Activated CD4-positive, alpha-beta T cell treated with anti-CD3 and anti-CD28 coated beads for 36 hours (primary cell): ENCODE measurements around the gene BTAF1. TPM values are rescaled to one million over a fixed set of nuclear protein-coding genes. Genes with fewer than 3 reads are reported as not detected.
A peak's percentile ranks its signal among the peaks of the same experiment; 100 is the strongest.

Source experiments
- ATAC-seq: fragments of 200-7000 bp; cut with Tn5 transposase; one replicate; pipeline ENCODE4 v1.10.0; 2021; ENCODE audit warnings: mild to moderate bottlenecking, moderate library complexity
- CTCF ChIA-PET: fragments of 350-600 bp; sonication (Branson Sonifier 250); formaldehyde crosslinking; loops from one replicate; lab custom pipeline; 2021; ENCODE audit warnings: antibody characterized with exemption; lab: Charles Lee
- POLR2A ChIA-PET: fragments of 350-600 bp; sonication (Branson Sonifier 250); formaldehyde crosslinking; loops from one replicate; lab custom pipeline; 2021; ENCODE audit warnings: antibody characterized with exemption, inconsistent platforms; lab: Charles Lee
- DNase-seq: peaks from one replicate; pipeline ENCODE4 v3.0.0-alpha.2; 2020
- H3K27ac Mint-ChIP-seq: one replicate; pipeline ENCODE4 v1.8.0; 2021; ENCODE audit warnings: mixed read lengths
- H3K27me3 Mint-ChIP-seq: one replicate; pipeline ENCODE4 v1.8.0; 2021; ENCODE audit warnings: mixed read lengths
- H3K36me3 Mint-ChIP-seq: one replicate; pipeline ENCODE4 v1.8.0; 2021; ENCODE audit warnings: low read depth, mixed read lengths
- H3K4me1 Mint-ChIP-seq: one replicate; pipeline ENCODE4 v1.8.0; 2021; ENCODE audit warnings: mixed read lengths
- H3K4me3 Mint-ChIP-seq: one replicate; pipeline ENCODE4 v1.8.0; 2021; ENCODE audit warnings: mild to moderate bottlenecking, moderate library complexity, mixed read lengths
- H3K9me3 Mint-ChIP-seq: one replicate; pipeline ENCODE4 v1.8.0; 2021; ENCODE audit warnings: low read depth, mixed read lengths
- intact Hi-C, 2 experiments: fragments of 100-400 bp; cut with DNase I in 1 of 2; cut with micrococcal nuclease in 1 of 2; formaldehyde crosslinking; loops; one replicate each; pipeline versions ENCODE4 v1.14.2 to v1.15.1; 2022 to 2024; cut with DNase I, micrococcal nuclease
- total RNA-seq, 2 experiments: library from RNA; stranded (reverse); gene quantifications; one replicate each; pipeline ENCODE4 v1.2.3, GENCODE V29; 2021

BTAF1 gene
- total RNA-seq, 2 experiments from 2014 or later, result 59.0 to 59.4 TPM

DNA sequence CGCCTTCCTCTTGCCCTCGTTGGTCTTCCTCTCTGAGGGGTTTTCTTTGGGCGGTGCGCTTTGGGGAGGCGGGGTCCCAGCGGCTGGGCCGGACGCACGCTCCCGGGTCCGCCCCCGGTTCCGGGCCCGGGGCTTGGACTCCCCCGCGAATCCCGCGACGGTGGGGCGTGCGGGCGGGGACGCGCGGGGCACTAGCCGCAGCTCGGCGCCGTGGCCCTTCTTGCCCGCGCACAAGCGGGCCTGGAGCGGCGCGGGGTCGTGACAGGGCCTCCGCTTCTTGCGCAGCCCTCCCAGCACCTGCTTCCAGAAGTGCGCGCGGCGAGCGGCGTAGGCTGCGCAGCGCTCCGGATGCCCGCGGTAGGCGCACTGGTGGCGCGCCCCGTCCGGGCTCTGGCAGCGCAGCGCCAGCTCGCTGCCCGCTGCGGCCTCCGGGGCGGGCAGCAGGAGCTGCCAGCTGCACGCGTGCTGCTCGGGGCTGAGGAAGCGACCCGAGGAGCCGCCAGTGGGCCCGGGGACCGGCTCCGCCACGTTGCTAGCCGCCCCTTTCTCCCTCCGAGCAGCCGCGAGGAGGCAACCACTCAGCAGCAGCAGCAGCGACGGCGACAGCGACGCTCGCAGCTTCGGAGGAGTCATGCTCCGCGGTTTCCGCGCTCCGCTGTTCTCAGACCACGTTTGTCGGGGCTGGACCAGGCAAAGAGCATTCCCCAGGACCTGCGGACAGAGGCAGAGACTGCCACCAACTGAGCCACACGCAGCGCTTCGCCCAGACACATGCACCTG lies 15.0 kb upstream of the BTAF1 start:
- Mint-ChIP-seq H3K4me3 (peak overlapping the region; percentile 87), H3K36me3 (peaks cover 4% of the 10 kb centered on the region), H3K9me3 (no peaks in the 10 kb centered on the region), H3K27ac (peak overlapping the region; percentile 82), H3K27me3 (peaks cover 5% of the 10 kb centered on the region), H3K4me1 (peaks cover 21% of the 10 kb centered on the region)
- intact Hi-C loops, result loop anchor here (1.0 to 10.0 kb wide), 8 partner anchors 15 to 1034 kb away; partner anchors contain the start of genes BTAF1 (in 2 of the 2), HECTD2 (in 2 of the 2), RPP30 (in 1 of the 2) and TNKS2 (in 1 of the 2)
- ATAC-seq, result peak; percentile 90
- ChIA-PET CTCF (interaction anchor here (0.6 to 1.9 kb wide), 18 partner anchors 9 to 382 kb away, joined by 3 to 13 read pairs (median 4); partner anchors contain the start of genes BTAF1, CPEB3, MARCHF5 and TNKS2), POLR2A (interaction anchor here (1.0 to 2.6 kb wide), 3 partner anchors 15 to 110 kb away, joined by 3 to 13 read pairs (median 3); partner anchors contain the start of genes BTAF1 and TNKS2)
- peak; percentile 87 for DNase-seq

DNA sequence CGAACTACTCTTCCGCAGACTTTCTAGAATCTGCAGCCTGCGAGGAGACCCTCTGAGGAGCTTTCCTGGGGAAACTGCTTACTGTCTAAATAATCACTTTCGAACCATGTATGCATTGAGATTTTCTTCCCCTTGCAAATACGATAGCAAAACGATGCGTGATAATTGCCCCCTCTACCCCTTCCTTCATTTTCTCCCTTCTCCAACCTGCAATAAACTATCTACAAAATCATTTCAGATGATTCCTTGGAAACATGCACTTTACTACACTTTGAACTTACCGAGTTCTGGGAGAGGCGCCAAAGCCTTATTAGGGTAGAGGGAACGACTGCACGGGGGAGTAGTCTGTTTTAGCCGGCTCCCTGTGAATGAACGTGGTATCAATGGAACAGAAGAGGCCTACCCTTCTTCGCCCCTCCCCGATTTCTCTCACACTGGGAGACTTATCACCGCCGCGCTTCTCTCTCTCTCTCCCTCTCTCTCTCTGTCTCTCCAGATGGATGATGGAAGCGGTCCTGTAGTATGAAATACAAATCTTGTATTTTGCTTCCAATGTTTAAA lies 14.4 kb upstream of the BTAF1 start, which contains the start of gene FGFBP3:
FGFBP3 (minus strand) TSS at position 370 of the 561 bp plus-strand sequence. CDS start 517 bp downstream, outside the sequence.
- DNase-seq (peak; percentile 66), ATAC-seq (peak; percentile 44)
- H3K4me3 Mint-ChIP-seq, result peak within 1 kb of the TSS; percentile 87
- H3K4me1 Mint-ChIP-seq, result peaks cover 21% of the 10 kb centered on the region
- CTCF ChIA-PET, result interaction anchor here (0.7 to 1.9 kb wide), 15 partner anchors 9 to 153 kb away, joined by 3 to 13 read pairs (median 4); partner anchors contain the start of genes BTAF1 and TNKS2
- peak within 1 kb of the TSS; percentile 58 for H3K27ac Mint-ChIP-seq
- intact Hi-C loops, result loop anchor here (2.0 to 10.0 kb wide), 5 partner anchors 50 to 1034 kb away; partner anchors contain the start of genes HECTD2 (in 1 of the 2) and RPP30 (in 1 of the 2)
- peaks cover 4% of the 10 kb centered on the region for H3K36me3 Mint-ChIP-seq
- peaks cover 5% of the 10 kb centered on the region for H3K27me3 Mint-ChIP-seq
- no peaks in the 10 kb centered on the region for H3K9me3 Mint-ChIP-seq
- POLR2A ChIA-PET, result interaction anchor here (1.0 to 2.6 kb wide), 3 partner anchors 15 to 111 kb away, joined by 3 to 13 read pairs (median 3); partner anchors contain the start of genes BTAF1 and TNKS2

DNA sequence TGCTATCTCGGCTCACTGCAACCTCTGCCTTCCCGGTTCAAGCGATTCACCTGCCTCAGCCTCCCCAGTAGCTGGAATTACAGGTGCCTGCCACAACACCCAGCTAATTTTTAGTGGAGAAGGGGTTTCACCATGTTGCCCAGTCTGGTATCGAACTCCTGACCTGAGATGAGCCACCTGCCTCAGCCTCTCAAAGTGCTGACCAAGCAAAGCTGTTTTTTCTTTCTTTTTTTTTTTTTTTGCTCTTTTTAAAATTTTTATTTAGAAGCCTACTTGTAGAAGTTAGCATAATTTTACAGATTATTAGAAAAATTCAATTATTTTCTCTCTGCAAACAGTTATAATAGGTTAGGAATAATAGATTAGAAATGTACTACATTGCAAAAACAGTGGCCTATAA lies 13.1 kb upstream of the BTAF1 start:
- Mint-ChIP-seq H3K27me3 (peaks cover 7% of the 10 kb centered on the region), H3K9me3 (no peaks in the 10 kb centered on the region), H3K36me3 (peaks cover 2% of the 10 kb centered on the region), H3K4me1 (peaks cover 21% of the 10 kb centered on the region), H3K4me3 (no peak overlapping the region), H3K27ac (no peak overlapping the region)
- DNase-seq (no peak), ATAC-seq (no peak)
- ChIA-PET POLR2A (no interaction called here), CTCF (interaction anchor here (0.6 to 0.7 kb wide), 4 partner anchors 8 to 366 kb away, joined by 3 read pairs; no protein-coding TSS in a partner anchor)
- intact Hi-C loops, result loop anchor here (1.0 to 10.0 kb wide), 2 partner anchors 276 to 277 kb away; partner anchors contain the start of gene PPP1R3C (in 2 of the 2)

DNA sequence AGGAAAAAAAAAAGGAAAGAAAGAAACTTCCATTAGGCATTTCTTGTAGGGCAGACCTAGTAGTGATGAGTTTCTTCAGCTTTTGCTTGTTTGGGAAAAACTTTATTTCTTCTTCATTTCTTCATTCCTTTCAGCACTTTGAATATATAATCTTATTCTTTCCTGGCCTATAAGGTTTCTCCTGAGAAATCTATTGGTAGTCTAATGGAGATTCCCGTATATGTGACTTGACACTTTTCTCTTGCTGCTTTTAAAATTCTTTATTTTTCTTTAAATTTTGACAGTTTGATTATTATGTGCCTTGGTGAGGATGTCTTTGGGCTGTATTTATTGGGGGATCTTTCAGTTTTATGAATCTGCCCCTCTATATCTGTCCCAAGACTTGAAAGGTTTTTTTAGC lies 3.9 kb upstream of the BTAF1 start:
- no peak overlapping the region for H3K4me3 Mint-ChIP-seq
- intact Hi-C loops, result loop anchor here in 1 of 2 experiments (10.0 kb wide), 1 partner anchor 285 kb away; the partner anchor contains the start of gene PPP1R3C
- no peaks in the 10 kb centered on the region for H3K9me3 Mint-ChIP-seq
- H3K36me3 Mint-ChIP-seq, result peaks cover 2% of the 10 kb centered on the region
- no peak overlapping the region for H3K27ac Mint-ChIP-seq
- ChIA-PET POLR2A (no interaction called here), CTCF (interaction anchor here (0.6 to 1.3 kb wide), 2 partner anchors 11 to 621 kb away, joined by 3 to 4 read pairs; partner anchors contain the start of gene FGFBP3)
- H3K27me3 Mint-ChIP-seq, result peaks cover 5% of the 10 kb centered on the region
- no peak for ATAC-seq
- peaks cover 12% of the 10 kb centered on the region for H3K4me1 Mint-ChIP-seq
- DNase-seq, result no peak

DNA sequence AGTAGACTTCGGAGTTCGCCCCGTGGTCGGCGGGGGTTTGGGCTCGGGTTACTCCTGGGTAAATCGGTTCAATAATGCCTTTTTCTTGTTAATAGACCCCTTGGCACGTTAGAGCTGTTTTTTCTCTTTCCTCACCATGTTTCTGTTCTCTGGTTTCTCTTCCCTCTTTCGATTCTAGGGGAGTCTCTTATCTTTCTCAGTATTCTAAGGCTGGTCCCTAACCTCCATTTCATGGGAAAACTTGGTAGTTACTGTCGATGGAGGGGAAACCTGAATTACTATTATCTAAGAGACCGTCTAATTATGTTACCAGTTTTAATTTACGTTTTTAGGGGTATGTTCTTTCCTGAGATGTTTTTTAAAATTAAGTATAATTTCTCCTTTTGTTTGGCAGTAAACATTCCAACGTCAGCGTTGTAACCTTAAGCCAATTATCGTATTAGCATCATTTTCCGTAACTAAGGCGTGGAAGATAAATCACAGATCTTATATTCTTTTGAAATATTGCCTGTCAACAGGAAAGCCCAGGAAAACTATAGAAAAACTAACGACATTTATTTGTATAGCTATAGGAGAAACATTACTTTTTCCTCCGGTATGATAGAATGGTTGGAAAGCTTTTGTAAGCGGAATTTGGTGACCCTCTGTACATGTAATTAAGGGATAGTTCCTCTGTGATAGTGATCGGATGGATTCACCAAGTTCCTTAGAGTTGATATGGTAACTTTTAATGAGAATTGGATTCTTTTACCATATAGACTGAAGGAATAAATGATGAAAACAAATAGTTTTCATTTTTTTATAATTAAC lies 847 bp downstream of the BTAF1 start:
- intact Hi-C loops, result loop anchor here (1.0 to 2.0 kb wide), 2 partner anchors 20 to 21 kb away; no protein-coding TSS in a partner anchor
- no peaks in the 10 kb centered on the region for H3K9me3 Mint-ChIP-seq
- peaks cover 45% of the 10 kb centered on the region for H3K4me1 Mint-ChIP-seq
- ChIA-PET CTCF (interaction anchor here (0.7 to 2.3 kb wide), 15 partner anchors 8 to 651 kb away, joined by 3 to 22 read pairs (median 4); partner anchors contain the start of genes FGFBP3 and TNKS2), POLR2A (interaction anchor here (0.6 to 1.6 kb wide), 8 partner anchors 8 to 319 kb away, joined by 3 to 13 read pairs (median 4); partner anchors contain the start of gene FGFBP3)
- H3K36me3 Mint-ChIP-seq, result peaks cover 17% of the 10 kb centered on the region
- H3K27me3 Mint-ChIP-seq, result no peaks in the 10 kb centered on the region
- ATAC-seq, result no peak
- DNase-seq, result no peak
- peak overlapping the region; percentile 97 for H3K4me3 Mint-ChIP-seq
- H3K27ac Mint-ChIP-seq, result peak overlapping the region; percentile 99

DNA sequence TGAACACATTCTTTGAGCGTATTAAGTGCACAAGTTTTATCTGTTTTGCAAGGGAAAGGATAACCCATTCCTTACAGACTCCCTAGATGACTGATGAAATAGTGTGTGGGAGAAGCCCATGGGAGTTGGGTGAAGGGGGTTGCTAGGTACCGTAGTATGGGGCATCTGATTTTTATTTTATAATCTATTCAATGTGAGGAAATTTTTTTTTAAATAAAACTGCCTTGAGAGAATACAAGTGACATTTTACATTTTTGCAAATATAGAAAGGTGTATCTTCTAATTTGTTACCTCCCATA lies 1.4 kb downstream of the BTAF1 start:
- ChIA-PET POLR2A (interaction anchor here (0.6 to 1.1 kb wide), 3 partner anchors 38 to 318 kb away, joined by 3 to 8 read pairs (median 3); no protein-coding TSS in a partner anchor), CTCF (interaction anchor here (0.7 to 2.3 kb wide), 4 partner anchors 10 to 650 kb away, joined by 4 to 22 read pairs (median 8); partner anchors contain the start of gene FGFBP3)
- no peaks in the 10 kb centered on the region for H3K27me3 Mint-ChIP-seq
- peak overlapping the region; percentile 97 for H3K4me3 Mint-ChIP-seq
- intact Hi-C loops, result loop anchor here in 1 of 2 experiments (2.0 kb wide), 1 partner anchor 20 kb away; no protein-coding TSS in a partner anchor
- no peak overlapping the region for H3K27ac Mint-ChIP-seq
- DNase-seq (no peak), ATAC-seq (no peak)
- H3K4me1 Mint-ChIP-seq, result peaks cover 45% of the 10 kb centered on the region
- peaks cover 17% of the 10 kb centered on the region for H3K36me3 Mint-ChIP-seq
- H3K9me3 Mint-ChIP-seq, result no peaks in the 10 kb centered on the region

DNA sequence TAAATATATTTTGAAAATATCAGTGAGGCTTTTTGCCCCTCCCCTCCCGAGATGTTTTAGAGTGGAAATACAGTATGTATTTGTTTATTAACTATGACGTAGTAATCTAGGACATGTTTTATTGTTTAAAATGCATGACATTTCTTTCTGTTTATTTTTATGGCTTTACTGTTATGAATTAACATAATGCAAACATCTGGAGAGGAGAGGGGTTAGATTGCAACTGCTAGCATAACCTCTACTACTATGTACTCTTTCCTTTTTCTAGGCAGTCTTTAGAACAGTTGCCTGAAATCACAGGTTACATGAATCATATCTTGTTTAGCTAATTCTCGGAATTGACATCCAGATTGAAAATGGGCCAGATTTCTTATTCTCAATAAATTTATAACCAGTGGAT lies 7.4 kb downstream of the BTAF1 start:
- DNase-seq, result no peak
- Mint-ChIP-seq H3K9me3 (no peaks in the 10 kb centered on the region), H3K27ac (no peak overlapping the region), H3K4me1 (peaks cover 66% of the 10 kb centered on the region), H3K27me3 (no peaks in the 10 kb centered on the region), H3K36me3 (peaks cover 42% of the 10 kb centered on the region), H3K4me3 (no peak overlapping the region)
- ATAC-seq, result no peak
- ChIA-PET POLR2A (no interaction called here), CTCF (interaction anchor here (0.7 to 1.3 kb wide), 3 partner anchors 16 to 633 kb away, joined by 3 to 4 read pairs (median 3); no protein-coding TSS in a partner anchor)
- intact Hi-C loops, result no loop called here

DNA sequence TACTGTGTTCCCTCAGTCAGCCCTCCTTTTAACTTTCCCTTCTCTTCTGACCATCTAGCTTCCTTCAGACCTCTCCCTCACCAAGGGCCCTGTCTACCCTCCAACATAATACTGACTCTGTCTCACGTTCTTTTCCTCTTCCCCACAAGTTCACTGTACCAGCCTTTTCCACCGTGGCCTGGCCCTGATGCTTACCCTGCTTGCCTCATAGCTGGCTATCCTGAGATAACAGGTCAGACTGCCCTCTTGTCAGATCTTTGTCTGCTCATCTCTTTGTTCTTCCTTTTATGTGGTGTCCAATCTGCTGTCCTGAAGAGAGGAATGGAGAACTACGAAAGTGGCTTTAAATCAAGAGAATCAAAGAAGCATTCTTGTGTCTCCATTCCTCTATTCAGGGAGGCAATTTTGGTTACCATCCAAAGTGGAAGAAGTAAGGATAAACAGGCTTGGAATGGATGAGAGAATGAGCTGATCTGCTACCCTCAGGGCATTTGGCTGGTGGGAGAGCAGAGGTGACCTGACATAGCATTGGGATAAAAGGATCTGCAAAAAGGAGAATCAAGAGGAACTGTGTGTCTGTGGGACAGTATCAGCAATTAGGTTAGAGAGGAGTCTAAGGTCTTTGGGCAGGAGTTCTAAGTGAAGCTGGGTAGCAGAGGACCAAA lies 8.1 kb downstream of the BTAF1 start:
- Mint-ChIP-seq H3K4me3 (no peak overlapping the region), H3K27me3 (no peaks in the 10 kb centered on the region), H3K36me3 (peaks cover 42% of the 10 kb centered on the region), H3K9me3 (no peaks in the 10 kb centered on the region), H3K4me1 (peaks cover 62% of the 10 kb centered on the region), H3K27ac (no peak overlapping the region)
- DNase-seq (no peak), ATAC-seq (no peak)
- intact Hi-C loops, result no loop called here
- ChIA-PET CTCF (interaction anchor here (0.7 to 1.8 kb wide), 4 partner anchors 8 to 634 kb away, joined by 3 to 8 read pairs (median 5); partner anchors contain the start of gene BTAF1), POLR2A (interaction anchor here (1.3 kb wide), 1 partner anchor 8 kb away, joined by 3 read pairs; the partner anchor contains the start of gene BTAF1)

DNA sequence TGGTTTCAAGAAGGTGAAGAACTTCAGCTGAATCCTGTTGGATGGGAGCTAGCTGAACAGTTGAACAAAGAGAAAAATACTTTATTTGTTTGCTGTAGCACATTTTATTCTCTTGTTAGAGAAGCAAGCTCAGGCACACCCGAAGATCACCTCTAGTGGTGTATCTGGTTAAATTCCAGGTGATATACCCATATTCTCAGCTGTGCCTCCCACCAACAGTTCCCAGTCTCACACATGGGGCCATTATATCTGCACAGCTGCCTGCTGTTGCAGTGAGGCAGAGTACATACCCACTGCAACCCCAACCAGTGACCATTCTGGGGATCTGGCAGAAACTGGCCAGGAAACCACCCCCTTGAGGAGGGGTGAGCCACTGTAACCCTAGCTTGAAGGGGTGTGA lies 9.2 kb downstream of the BTAF1 start:
- no peak for ATAC-seq
- peaks cover 56% of the 10 kb centered on the region for H3K4me1 Mint-ChIP-seq
- ChIA-PET POLR2A (interaction anchor here (0.8 to 1.3 kb wide), 2 partner anchors 9 to 45 kb away, joined by 3 read pairs; partner anchors contain the start of gene BTAF1), CTCF (interaction anchor here (1.3 to 1.8 kb wide), 3 partner anchors 9 to 12 kb away, joined by 3 to 8 read pairs (median 6); partner anchors contain the start of gene BTAF1)
- peaks cover 44% of the 10 kb centered on the region for H3K36me3 Mint-ChIP-seq
- H3K27me3 Mint-ChIP-seq, result no peaks in the 10 kb centered on the region
- no peak for DNase-seq
- H3K27ac Mint-ChIP-seq, result no peak overlapping the region
- no peaks in the 10 kb centered on the region for H3K9me3 Mint-ChIP-seq
- no peak overlapping the region for H3K4me3 Mint-ChIP-seq
- intact Hi-C loops, result no loop called here
